ENCODE results near the gene ABCC4. TPM values are rescaled to one million over a fixed set of nuclear protein-coding genes. Genes with fewer than 3 reads are reported as not detected.

Gene ABCC4
- total RNA-seq, 2 experiments from 2014 or later: 9.6 to 11.8 TPM

- ATAC-seq (no peak), DNase-seq (no peak)
- Mint-ChIP-seq H3K9me3 (no peaks in the 10 kb centered on the region), H3K27me3 (no peaks in the 10 kb centered on the region), H3K4me1 (ENCODE audit: low read depth) (peaks cover 3% of the 10 kb centered on the region), H3K36me3 (ENCODE audit: low read depth) (peaks cover 38% of the 10 kb centered on the region), H3K27ac (no peak overlapping the region), H3K4me3 (no peak overlapping the region)
- ChIA-PET POLR2A (no interaction called here), CTCF (no interaction called here)
- intact Hi-C loops (cut with micrococcal nuclease): no loop called here
- no peak for TF ChIP-seq CTCF (IDR thresholded peaks at IDR 0.05)
Measured at GRCh38 chr13:95038949-95039348, 262.3 kb downstream of the ABCC4 start.

GRCh38 chr13:95035311-95036109 is 265.7 kb downstream of the ABCC4 start:
- ATAC-seq (no peak), DNase-seq (no peak)
- H3K4me3 Mint-ChIP-seq: no peak overlapping the region
- CTCF ChIA-PET: no interaction called here
- no peak for TF ChIP-seq CTCF (IDR thresholded peaks at IDR 0.05)
- H3K36me3 Mint-ChIP-seq (ENCODE audit: low read depth): peaks cover 28% of the 10 kb centered on the region
- no peak overlapping the region for H3K27ac Mint-ChIP-seq
- POLR2A ChIA-PET: no interaction called here
- peaks cover 5% of the 10 kb centered on the region for H3K4me1 Mint-ChIP-seq (ENCODE audit: low read depth)
- H3K9me3 Mint-ChIP-seq: no peaks in the 10 kb centered on the region
- intact Hi-C loops (cut with micrococcal nuclease): no loop called here
- no peaks in the 10 kb centered on the region for H3K27me3 Mint-ChIP-seq

GRCh38 chr13:95033890-95034289 is 267.4 kb downstream of the ABCC4 start:
- no peak for ATAC-seq
- no peaks in the 10 kb centered on the region for H3K9me3 Mint-ChIP-seq
- intact Hi-C loops (cut with micrococcal nuclease): no loop called here
- TF ChIP-seq CTCF (IDR thresholded peaks at IDR 0.05): no peak
- H3K27ac Mint-ChIP-seq: no peak overlapping the region
- H3K4me3 Mint-ChIP-seq: no peak overlapping the region
- peaks cover 31% of the 10 kb centered on the region for H3K36me3 Mint-ChIP-seq (ENCODE audit: low read depth)
- POLR2A ChIA-PET: no interaction called here
- no peaks in the 10 kb centered on the region for H3K27me3 Mint-ChIP-seq
- peaks cover 5% of the 10 kb centered on the region for H3K4me1 Mint-ChIP-seq (ENCODE audit: low read depth)
- DNase-seq: no peak
- CTCF ChIA-PET: no interaction called here

- TF ChIP-seq CTCF (IDR thresholded peaks at IDR 0.05): no peak
- DNase-seq (no peak), ATAC-seq (no peak)
- CTCF ChIA-PET: no interaction called here
- peaks cover 31% of the 10 kb centered on the region for H3K36me3 Mint-ChIP-seq (ENCODE audit: low read depth)
- H3K4me3 Mint-ChIP-seq: no peak overlapping the region
- no peaks in the 10 kb centered on the region for H3K27me3 Mint-ChIP-seq
- POLR2A ChIA-PET: no interaction called here
- no peak overlapping the region for H3K27ac Mint-ChIP-seq
- peaks cover 4% of the 10 kb centered on the region for H3K9me3 Mint-ChIP-seq
- intact Hi-C loops (cut with micrococcal nuclease): no loop called here
- H3K4me1 Mint-ChIP-seq (ENCODE audit: low read depth): peaks cover 5% of the 10 kb centered on the region
Measured at GRCh38 chr13:95032121-95032520, 269.1 kb downstream of the ABCC4 start.

- ATAC-seq (no peak), DNase-seq (no peak)
- TF ChIP-seq CTCF (IDR thresholded peaks at IDR 0.05): no peak
- Mint-ChIP-seq H3K36me3 (ENCODE audit: low read depth) (peaks cover 31% of the 10 kb centered on the region), H3K27ac (no peak overlapping the region), H3K4me1 (ENCODE audit: low read depth) (peaks cover 5% of the 10 kb centered on the region), H3K9me3 (peaks cover 4% of the 10 kb centered on the region), H3K27me3 (no peaks in the 10 kb centered on the region), H3K4me3 (no peak overlapping the region)
- POLR2A ChIA-PET: no interaction called here
- CTCF ChIA-PET: no interaction called here
- intact Hi-C loops (cut with micrococcal nuclease): no loop called here
Measured at GRCh38 chr13:95030821-95031343, 270.4 kb downstream of the ABCC4 start.

Data from activated CD8-positive, alpha-beta T cell treated with anti-CD3 and anti-CD28 coated beads for 36 hours (primary cell).